HCT116 (cell line): ENCODE measurements around the gene APOE.

Source experiments
- EZH2 ChIP-seq: fragments of 200-600 bp; sonication (generic); IDR thresholded peaks from 2 replicates; pipeline ENCODE4 v1.6.1; 2017; ENCODE audit warnings: antibody characterized with exemption, mixed run types
- MAX ChIP-seq: IDR thresholded peaks from 2 replicates; pipeline ENCODE4 v1.6.1; 2012
- POLR2A ChIP-seq: IDR thresholded peaks from 2 replicates; pipeline ENCODE4 v1.7.0; 2011; ENCODE audit warnings: borderline replicate concordance; ENCODE audit not compliant: insufficient read depth, insufficient read length; ENCODE audit errors: extremely low read depth
- SP1 ChIP-seq: IDR thresholded peaks from 2 replicates; pipeline ENCODE4 v1.6.1; 2012; ENCODE audit warnings: low read depth
- SRF ChIP-seq: IDR thresholded peaks from 2 replicates; pipeline ENCODE4 v1.6.1; 2012; ENCODE audit warnings: low read depth
- ZFX ChIP-seq: fragments of 450-650 bp; IDR thresholded peaks from 2 replicates; pipeline ENCODE4 v1.6.1; 2017
- ZNF274 ChIP-seq: fragments of 200-500 bp; sonication (Bioruptor generic); IDR thresholded peaks from 2 replicates; pipeline ENCODE4 v1.6.1; 2014; ENCODE audit warnings: mild to moderate bottlenecking, low read depth, low read length, inconsistent platforms

GRCh38 chr19:44893332-44894051 is 12.1 kb upstream of the APOE start:
- no peak for TF ChIP-seq SRF
- no peak for TF ChIP-seq EZH2
- TF ChIP-seq POLR2A, result no peak
- TF ChIP-seq ZNF274, result no peak
- TF ChIP-seq MAX, result no peak
- TF ChIP-seq SP1, result no peak
- TF ChIP-seq ZFX, result no peak
